GM13976 (cell line): Measurements from ENCODE around the gene RAB15.

Source experiments
- DNase-seq: peaks from one replicate; pipeline ENCODE4 v3.0.0; 2012; ENCODE audit warnings: low spot score
- in situ Hi-C: fragments of 300-500 bp; cut with MboI; formaldehyde crosslinking; loops from one replicate; pipeline ENCODE4 v1.12.0; 2022; ENCODE audit warnings: low sequenced_read_pairs, mixed read lengths, inconsistent platforms; ENCODE audit not compliant: unreplicated experiment
- TF ChIP-seq, protein P1 (sequence below): IDR thresholded peaks from 2 replicates; pipeline ENCODE4 v1.5.1; 2012; ENCODE audit warnings: borderline replicate concordance, mild to moderate bottlenecking; ENCODE audit not compliant: insufficient read depth; ENCODE audit errors: extremely low read depth, missing control alignments, control extremely low read depth

RAB15 gene

DNA sequence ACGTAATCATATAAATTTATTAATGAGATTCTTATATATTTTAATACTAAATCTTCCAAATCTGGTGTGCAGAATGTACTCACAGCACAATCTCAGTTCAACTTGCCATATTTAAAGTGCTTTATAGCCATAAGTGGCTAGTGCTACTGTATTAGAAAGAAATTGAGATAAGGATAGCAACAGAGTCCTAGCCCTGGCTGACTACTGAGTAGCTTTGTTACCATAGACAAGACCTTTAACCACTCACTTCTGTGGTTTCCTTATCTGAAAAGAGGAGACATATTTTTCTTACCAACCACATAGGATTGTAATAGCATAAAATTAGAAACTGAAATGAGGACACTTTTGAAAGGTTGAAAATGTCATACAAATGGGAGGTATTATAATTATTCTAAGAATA, 59.9 kb downstream of the RAB15 start:
- TF ChIP-seq, protein P1, sequence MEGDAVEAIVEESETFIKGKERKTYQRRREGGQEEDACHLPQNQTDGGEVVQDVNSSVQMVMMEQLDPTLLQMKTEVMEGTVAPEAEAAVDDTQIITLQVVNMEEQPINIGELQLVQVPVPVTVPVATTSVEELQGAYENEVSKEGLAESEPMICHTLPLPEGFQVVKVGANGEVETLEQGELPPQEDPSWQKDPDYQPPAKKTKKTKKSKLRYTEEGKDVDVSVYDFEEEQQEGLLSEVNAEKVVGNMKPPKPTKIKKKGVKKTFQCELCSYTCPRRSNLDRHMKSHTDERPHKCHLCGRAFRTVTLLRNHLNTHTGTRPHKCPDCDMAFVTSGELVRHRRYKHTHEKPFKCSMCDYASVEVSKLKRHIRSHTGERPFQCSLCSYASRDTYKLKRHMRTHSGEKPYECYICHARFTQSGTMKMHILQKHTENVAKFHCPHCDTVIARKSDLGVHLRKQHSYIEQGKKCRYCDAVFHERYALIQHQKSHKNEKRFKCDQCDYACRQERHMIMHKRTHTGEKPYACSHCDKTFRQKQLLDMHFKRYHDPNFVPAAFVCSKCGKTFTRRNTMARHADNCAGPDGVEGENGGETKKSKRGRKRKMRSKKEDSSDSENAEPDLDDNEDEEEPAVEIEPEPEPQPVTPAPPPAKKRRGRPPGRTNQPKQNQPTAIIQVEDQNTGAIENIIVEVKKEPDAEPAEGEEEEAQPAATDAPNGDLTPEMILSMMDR, result no peak
- in situ Hi-C loops, result no loop called here
- DNase-seq, result no peak

DNA sequence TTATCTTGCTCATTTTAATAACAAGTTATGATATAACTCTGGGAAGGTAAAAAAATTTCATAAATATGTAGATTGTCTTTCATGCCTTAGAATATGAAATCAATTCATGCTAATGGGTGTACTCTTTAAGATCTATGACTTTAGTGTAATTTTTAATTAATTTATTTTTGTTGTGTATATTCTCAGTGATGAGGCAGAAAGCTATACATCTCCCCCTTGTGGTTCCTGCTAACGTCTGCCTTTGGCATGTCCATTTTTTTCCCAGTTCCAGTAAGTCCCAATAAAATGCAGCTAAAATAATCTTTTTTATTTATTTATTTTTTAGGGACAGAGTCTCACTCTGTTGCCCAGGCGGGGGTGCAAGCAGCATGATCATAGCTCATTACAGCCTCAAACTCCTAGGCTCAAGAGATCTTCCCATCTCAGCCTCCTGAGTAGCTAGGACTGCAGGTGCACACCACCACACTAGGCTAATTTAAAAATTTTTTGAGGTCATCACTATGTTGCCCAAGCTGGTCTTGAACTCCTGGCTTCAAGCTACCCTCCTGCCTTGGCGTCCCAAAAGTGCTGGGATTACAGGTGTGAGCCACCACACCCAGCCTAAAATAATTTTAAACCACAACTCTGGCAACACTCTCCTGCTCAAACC, 61.2 kb downstream of the RAB15 start:
- TF ChIP-seq, protein P1, result peak; percentile 32
- DNase-seq, result no peak
- in situ Hi-C loops, result no loop called here

DNA sequence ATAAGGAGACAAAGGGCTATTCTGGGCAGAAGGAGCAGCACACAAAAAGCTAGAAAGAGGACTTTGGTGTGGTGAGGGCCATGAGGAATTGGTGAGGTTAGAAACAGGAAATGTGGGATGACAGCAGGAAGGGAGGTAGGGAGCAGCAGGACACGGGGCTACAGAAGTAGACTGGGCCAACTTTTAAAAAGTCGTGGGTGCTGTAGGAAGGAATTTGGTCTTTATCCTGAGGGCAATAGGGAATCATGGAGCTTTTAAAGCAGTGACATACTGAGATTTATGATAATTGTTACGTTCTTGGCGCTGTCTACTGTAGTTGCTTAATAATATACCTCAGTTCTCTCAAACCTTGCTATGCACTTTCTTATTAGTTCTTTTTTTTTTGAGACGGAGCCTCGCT, 66.1 kb downstream of the RAB15 start:
- no peak for DNase-seq
- TF ChIP-seq, protein P1, result no peak
- in situ Hi-C loops, result no loop called here

DNA sequence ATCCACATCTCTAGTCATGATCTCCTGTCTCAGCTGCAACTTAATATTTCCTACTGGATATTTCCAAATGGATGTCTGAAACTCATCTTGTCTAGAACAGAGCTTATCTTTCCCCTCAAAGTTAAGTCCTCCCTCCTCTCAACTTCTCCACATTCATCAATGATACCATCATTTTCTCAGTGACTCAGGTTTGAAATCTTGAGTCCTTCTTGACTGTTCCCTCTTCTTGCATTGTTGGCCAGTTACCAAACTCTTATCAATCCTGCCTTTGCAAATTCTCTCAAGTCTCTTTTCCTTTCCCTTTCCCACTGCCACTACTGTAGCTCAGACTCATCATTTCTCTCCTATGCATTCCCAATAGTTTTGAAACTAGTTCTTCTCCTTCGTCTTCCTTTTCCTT, 72.2 kb downstream of the RAB15 start:
- in situ Hi-C loops, result no loop called here
- DNase-seq, result no peak
- TF ChIP-seq, protein P1, result no peak
